22Rv1 (cell line): ENCODE results near the gene AQP11.
"Not testable (repeated sequence)": the region's sequence is repeated elsewhere in the genome, so short reads cannot be mapped to it uniquely, and the experiment has no call there.

Source experiments
- H3K27ac ChIP-seq: fragments of 450-650 bp; 2 replicates; pipeline ENCODE4 v1.5.1; 2017
- CTCF ChIP-seq: fragments of 450-650 bp; IDR thresholded peaks from 2 replicates; pipeline ENCODE4 v1.5.1; 2017; ENCODE audit warnings: mild to moderate bottlenecking
- ZFX ChIP-seq: fragments of 450-650 bp; IDR thresholded peaks from 2 replicates; pipeline ENCODE4 v1.6.1; 2017; ENCODE audit warnings: antibody characterized with exemption, borderline replicate concordance

Gene AQP11

GRCh38 chr11:77630157-77630710, 40.5 kb downstream of the AQP11 start:
- TF ChIP-seq CTCF (no peak), ZFX (no peak)
- no peak overlapping the region for H3K27ac ChIP-seq

GRCh38 chr11:77633926-77634325, 44.2 kb downstream of the AQP11 start:
- not testable (repeated sequence) for H3K27ac ChIP-seq

- no peak for TF ChIP-seq ZFX
- TF ChIP-seq CTCF: no peak
- peak overlapping the region; percentile 73 for H3K27ac ChIP-seq
These were observed 47.1 kb downstream of the AQP11 start for GRCh38 chr11:77636731-77637344.

- TF ChIP-seq CTCF: no peak
- TF ChIP-seq ZFX: no peak
- H3K27ac ChIP-seq: peak within 1 kb of the TSS; percentile 73
These were observed 47.8 kb downstream of the AQP11 start, which contains the start of gene CLNS1A for GRCh38 chr11:77637345-77638165. TSS of gene CLNS1A (minus strand) at chr11:77637794. CDS start at chr11:77637714, 80 bp downstream.

- no peak overlapping the region for H3K27ac ChIP-seq
- TF ChIP-seq ZFX (no peak), CTCF (no peak)
These were observed 52.5 kb downstream of the AQP11 start for GRCh38 chr11:77642228-77642627.

GRCh38 chr11:77644887-77645286, 55.1 kb downstream of the AQP11 start:
- H3K27ac ChIP-seq: no peak overlapping the region
- TF ChIP-seq CTCF (no peak), ZFX (no peak)

GRCh38 chr11:77647654-77648305, 58.0 kb downstream of the AQP11 start:
- no peak overlapping the region for H3K27ac ChIP-seq
- TF ChIP-seq CTCF: no peak
- no peak for TF ChIP-seq ZFX
